H1 (cell line): ENCODE data around the gene MT1X.

ENCODE experiments used
- EGR1 ChIP-seq: IDR thresholded peaks from 2 replicates; pipeline ENCODE4 v1.6.1; 2011; ENCODE audit warnings: low read depth, low read length, borderline replicate concordance
- POLR2AphosphoS5 ChIP-seq: IDR thresholded peaks from 2 replicates; pipeline ENCODE4 v1.6.1; 2011; ENCODE audit warnings: low read depth, low read length
- RBBP5 ChIP-seq: IDR thresholded peaks from 2 replicates; pipeline ENCODE4 v1.7.1; 2012; ENCODE audit warnings: low read depth, mild to moderate bottlenecking, inconsistent platforms, low read length, moderate library complexity, borderline replicate concordance
- TF ChIP-seq, protein P1 (sequence below), 3 experiments: IDR thresholded peaks; 1 replicate in 2 of 3; 2 replicates in 1 of 3; pipeline versions ENCODE4 v1.5.1 to v1.6.1; 2011; ENCODE audit warnings: low read length in 3 of 3, mild to moderate bottlenecking in 3 of 3, inconsistent platforms in 2 of 3, low read depth in 1 of 3, moderate library complexity in 1 of 3; ENCODE audit not compliant: insufficient read depth in 1 of 3; ENCODE audit errors: control extremely low read depth in 1 of 3

GRCh38 chr16:56701534-56701933, 19.3 kb downstream of the MT1X start:
- TF ChIP-seq, protein P1, sequence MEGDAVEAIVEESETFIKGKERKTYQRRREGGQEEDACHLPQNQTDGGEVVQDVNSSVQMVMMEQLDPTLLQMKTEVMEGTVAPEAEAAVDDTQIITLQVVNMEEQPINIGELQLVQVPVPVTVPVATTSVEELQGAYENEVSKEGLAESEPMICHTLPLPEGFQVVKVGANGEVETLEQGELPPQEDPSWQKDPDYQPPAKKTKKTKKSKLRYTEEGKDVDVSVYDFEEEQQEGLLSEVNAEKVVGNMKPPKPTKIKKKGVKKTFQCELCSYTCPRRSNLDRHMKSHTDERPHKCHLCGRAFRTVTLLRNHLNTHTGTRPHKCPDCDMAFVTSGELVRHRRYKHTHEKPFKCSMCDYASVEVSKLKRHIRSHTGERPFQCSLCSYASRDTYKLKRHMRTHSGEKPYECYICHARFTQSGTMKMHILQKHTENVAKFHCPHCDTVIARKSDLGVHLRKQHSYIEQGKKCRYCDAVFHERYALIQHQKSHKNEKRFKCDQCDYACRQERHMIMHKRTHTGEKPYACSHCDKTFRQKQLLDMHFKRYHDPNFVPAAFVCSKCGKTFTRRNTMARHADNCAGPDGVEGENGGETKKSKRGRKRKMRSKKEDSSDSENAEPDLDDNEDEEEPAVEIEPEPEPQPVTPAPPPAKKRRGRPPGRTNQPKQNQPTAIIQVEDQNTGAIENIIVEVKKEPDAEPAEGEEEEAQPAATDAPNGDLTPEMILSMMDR (IDR thresholded peaks at IDR 0.05; ENCODE audit: control extremely low read depth in 1 of 3, insufficient read depth in 1 of 3, low read depth in 1 of 3, low read length in 3 of 3) = no peak
- no peak for TF ChIP-seq EGR1
- no peak for TF ChIP-seq POLR2AphosphoS5
- no peak for TF ChIP-seq RBBP5
